NOMO-1 (cell line): ENCODE measurements around the gene CFAP100.

Experiments
- DNase-seq, 2 experiments: peaks; one replicate each; lab custom pipeline; 2025; ENCODE audit not compliant: unreplicated experiment in 2 of 2; lab: John Stamatoyannopoulos, UW

The CFAP100 gene

GRCh38 chr3:126373682-126374601 is 20.8 kb upstream of the CFAP100 start:
- DNase-seq = no peak

DNA sequence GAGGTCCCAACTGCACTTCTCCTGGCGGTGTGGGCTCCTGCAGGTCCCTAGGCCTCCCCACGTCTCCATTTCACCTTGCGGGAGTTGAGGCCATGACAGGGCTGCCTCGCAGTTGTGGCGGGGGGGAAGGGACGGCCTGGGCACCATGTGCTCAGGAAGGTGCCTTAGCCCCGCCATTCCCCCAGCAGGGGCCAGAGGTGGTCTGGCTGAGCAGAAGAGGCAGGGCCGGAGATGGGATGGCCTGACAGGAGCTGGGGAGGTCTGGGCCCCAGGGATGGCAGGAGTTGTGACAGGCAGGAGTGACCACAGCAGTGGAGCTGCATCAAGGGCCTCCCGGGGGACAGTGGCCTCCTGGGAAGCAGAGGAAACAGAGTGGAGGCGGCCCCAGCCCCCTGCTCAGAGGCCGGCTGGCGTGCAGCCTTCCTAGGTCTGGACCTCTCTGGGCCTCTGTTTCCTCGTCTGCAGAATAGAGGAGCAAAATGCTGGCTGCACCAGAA is 18.8 kb upstream of the CFAP100 start:
- DNase-seq = no peak

DNA sequence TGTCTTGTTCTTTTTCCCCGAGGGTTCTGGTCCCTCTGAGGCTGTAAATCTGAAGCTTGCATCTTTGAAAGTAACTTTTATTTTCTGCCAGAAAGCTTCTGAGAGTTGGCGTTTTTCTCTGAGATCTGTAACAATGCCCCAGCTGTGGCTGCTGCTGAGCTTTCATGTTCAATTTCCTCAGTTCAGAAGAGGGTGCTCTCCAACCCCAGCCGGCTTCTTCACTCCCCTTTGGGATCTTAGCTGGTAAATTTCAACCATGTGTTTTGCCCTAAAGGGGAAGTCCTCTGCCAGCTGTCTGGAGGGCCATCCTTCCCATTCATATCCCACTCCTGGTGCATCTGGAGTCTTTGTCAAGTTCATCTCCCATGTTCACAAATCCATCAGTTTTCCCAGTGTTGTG is 18.3 kb upstream of the CFAP100 start:
- DNase-seq = no peak

- no peak for DNase-seq
Measured at GRCh38 chr3:126377211-126377610, 17.5 kb upstream of the CFAP100 start.

DNA sequence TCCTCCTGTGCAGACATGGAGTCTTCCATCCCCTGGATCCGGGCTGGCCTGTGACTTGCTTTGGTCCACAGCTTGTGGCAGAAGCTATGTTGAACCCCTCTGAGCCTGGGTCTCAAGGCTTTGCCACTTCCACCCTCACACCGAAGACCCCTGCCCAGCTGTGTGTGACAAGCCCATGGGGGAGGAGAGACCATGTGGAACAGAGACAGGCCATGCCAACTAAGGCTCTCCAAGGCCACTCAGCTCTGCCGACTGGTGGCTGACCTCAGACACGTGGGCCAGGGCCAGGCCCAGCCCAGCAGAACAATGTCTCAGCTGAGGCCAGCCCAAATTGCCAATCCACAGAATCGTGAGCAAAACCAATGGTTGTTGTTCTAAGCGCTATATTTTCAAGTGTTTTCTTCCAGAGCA is 16.4 kb upstream of the CFAP100 start:
- DNase-seq = no peak

- no peak for DNase-seq
Measured at GRCh38 chr3:126380011-126380768, 14.5 kb upstream of the CFAP100 start.

GRCh38 chr3:126381966-126382365 is 12.7 kb upstream of the CFAP100 start:
- DNase-seq = no peak

GRCh38 chr3:126389112-126389793 is 5.5 kb upstream of the CFAP100 start:
- DNase-seq = peak; percentile 90

DNA sequence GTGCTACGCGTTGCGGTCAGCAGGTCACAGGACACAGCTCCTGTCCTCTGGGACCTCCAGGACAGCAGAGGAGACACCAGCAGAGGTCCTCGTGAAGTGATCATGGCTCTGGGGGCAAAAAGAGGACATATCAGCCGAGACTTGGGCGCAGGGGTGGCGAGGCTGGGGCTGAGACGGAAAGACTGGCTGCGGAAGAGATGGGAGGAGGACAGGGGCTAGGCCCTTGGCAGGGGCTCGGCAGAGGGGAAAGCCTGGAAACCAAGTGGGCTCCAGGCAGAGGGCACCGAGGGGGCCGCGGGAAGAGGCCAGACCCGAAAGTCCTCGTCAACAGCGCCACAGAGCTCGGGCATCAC is 4.9 kb upstream of the CFAP100 start:
- no peak for DNase-seq

- no peak for DNase-seq
Measured at GRCh38 chr3:126390201-126390600, 4.5 kb upstream of the CFAP100 start.

DNA sequence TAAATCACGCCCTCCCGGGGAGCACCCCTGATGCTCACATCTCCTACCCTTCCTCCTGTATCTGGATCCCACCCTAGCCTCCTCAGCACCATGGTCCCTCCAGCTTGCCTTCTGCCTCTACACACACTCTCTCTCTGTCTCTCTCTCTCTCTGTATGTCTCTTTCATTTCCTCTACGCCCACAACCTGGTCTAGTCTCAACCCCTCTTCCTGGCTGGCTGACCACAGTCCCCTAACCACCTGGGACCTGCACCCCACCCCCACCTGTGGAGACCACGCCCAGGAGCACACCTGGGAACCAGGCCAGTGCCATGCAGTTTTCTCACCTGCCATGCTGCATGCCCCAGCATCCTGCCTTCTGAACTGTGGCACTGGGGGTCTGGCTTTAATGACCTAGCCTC is 4.0 kb upstream of the CFAP100 start:
- DNase-seq = no peak

DNA sequence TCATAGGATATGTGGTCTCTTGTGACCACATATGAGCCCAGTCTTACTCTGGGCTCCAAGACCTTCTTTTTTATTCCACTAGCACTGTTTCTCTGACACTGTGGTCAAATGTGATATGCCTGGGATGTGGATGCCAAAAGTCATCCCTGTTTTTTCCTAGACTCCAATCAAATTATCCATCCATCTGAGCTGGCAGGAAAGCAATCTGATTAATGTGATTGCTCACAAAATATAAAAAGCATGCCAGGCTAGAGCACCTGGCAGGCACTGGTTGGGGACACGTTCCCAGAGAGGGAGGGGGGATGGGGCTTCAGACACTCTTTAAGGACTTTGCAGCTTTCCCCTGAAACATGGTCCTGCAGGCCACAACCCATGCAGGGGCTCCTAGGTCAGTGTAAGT is 3.1 kb upstream of the CFAP100 start:
- DNase-seq = no peak

- no peak for DNase-seq
Measured at GRCh38 chr3:126392246-126392645, 2.5 kb upstream of the CFAP100 start.

DNA sequence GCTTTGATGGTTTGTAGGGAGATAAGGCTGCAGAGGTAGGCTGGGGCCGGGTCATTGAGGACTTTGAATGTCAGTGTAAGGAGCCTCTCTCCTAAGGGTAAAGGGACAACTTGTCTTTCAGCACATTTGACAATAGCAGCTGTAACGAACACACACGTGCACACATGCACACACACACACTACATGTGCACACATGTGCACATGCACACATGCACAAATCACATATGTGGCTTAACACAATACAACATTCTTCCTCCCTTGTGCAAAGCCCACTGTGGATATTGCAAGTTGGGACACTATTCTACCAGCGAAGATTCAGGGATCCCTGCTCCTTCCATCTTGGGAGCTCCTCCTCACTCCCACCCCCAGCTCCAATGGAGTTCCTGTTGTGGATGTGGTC is 1.1 kb upstream of the CFAP100 start:
- no peak for DNase-seq

DNA sequence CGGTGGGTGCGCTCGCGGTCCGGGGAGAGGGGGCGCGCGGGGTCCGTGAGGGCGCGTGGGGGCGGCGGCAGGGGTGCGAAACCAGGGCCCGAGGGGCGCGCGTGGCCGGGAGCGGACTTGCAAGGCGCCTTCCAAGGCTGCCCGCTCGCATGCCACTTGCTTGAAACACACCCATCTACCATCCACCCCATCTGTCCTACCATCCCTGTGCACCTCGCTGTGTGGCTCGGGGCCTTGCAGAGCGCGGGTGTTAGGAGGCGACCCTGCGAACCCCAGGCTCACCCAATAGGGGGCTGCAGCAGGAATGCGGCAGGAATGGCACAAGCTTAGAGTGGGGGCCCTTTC is 240 bp downstream of the CFAP100 start:
- DNase-seq = no peak

GRCh38 chr3:126395846-126396513 is 1.3 kb downstream of the CFAP100 start:
- no peak for DNase-seq

GRCh38 chr3:126396536-126396935 is 1.8 kb downstream of the CFAP100 start:
- DNase-seq = no peak

GRCh38 chr3:126397610-126398422 is 3.1 kb downstream of the CFAP100 start:
- DNase-seq = no peak

GRCh38 chr3:126398423-126399350 is 4.0 kb downstream of the CFAP100 start:
- DNase-seq = no peak
